Fibroblast of upper back skin (primary cell): ENCODE data around the gene PAEP.

Experiments
- DNase-seq: peaks from one replicate; pipeline ENCODE4 v3.0.0-alpha.2; 2013

The PAEP gene

DNA sequence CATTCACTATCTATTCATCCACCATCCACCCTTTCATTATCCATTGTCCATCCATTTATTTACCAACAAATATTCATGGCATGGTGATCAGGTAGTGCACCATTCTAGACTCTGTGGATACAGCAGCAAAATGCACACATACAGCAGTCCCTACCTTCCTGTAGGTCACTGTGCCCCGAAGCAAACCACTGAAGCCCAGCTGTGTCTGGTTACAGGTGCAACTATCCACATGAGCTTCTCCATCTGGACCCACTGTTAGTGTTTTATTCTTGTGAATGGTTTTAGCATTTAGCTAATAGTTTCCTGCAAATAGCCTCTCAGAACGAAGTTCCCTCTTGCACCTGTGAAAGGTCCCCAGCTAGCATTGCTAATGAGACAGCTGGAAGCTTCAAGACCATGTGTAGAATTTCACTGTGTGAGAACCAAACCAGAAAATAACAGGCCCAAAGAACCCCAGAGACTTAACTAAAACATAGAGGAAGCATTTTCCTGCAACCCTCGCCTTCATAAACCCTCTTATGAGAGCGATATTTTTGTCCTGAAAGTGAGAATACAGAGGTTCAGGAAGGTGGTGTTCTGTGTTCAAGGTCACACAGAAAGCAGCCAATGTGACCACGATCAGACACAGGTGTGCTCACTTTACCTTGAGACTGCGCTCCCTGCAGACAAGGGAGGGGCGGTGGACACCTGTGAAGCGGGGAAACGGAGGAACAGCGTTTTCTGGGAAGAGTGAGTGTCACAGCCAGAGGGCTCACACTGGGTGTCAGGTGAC is 18.5 kb downstream of the PAEP start:
- no peak for DNase-seq

DNA sequence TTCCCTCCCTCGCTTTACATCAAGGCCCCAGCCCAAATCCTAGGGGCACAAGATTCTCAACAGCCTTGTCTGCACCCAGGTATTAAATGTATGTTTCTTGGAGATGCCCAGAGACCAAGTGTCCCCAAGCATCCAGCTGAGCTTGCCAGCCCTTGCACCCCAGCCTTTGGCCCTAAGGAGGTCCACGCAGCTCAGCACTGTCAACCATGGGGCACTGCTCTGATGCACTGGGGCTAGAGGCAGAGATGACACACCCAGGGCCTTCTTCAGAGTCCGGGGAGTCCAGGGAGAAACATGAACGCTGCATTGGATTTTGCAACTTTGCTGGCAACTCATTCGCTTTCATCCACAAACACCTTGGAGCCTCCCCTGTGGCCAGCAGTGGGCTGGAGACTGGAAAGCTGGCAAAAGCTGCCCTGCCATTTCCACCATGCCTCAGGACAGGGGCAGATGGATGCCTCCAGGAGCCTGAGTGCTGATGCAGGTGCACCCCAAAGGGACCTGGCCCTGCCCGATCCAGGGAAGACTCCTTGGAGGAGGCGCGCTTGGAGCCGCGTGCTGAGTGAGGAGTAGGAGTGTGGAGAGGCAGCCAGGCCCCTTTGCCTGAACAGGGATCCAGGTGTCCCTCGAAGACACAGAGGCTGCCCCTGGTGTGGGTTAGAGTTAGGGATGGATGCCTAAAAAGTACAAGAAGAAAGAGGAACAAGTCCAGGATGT is 19.3 kb downstream of the PAEP start:
- no peak for DNase-seq

DNA sequence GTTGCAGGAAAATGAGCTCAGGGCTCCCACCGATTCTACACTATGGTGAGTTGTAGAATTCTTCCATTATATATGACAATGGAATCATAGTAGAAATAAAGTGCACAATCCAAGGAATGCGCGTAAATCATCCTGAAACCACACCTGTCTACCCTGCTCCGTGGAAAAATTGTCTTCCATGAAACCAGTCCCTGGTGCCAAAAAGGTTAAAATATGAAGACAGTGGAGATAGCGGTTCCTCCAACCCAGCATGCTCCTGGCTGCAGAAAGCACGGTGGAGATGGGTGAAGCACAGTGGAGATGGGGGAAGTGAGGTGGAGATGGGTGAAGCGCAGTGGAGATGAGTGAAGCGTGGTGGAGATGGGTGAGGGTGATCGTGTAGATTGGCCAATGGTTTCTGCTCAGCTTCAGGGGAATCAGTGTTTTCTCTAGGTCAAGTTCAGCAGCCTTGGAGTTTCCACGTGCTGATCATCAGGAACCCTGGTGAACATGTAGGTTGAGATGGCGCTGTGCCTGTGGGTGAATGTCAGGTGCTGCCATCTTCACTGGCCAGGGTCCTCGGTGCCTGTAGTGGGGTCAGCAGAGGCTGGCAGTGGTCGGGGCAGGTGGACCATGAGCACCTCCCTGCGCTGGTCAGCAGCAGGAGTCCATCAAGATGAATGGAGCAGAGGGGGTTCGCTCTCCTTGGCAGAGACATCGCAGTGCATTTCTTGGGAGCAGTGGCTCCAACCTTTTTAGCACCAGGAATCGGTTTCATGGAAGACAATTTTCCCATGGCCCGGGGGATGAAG is 20.3 kb downstream of the PAEP start:
- no peak for DNase-seq

DNA sequence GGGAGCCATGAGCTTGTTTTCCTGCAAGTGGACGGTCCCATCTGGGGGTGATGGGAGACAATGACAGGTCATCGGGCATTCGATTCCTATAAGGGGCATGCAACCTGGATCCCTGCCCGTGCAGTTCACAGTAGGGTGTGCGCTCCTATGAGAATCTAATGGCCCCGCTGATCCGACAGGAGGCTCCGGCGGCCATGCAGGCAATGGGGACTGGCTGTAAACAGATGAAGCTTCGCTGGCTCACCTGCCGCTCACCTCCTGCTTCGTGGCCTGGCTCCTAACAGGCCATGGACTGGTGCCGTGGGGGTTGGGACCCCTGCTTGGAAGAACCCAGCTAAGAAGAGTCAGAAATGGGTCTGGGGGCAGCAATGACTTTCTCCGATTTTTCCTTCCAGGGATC is 21.0 kb downstream of the PAEP start:
- no peak for DNase-seq

DNA sequence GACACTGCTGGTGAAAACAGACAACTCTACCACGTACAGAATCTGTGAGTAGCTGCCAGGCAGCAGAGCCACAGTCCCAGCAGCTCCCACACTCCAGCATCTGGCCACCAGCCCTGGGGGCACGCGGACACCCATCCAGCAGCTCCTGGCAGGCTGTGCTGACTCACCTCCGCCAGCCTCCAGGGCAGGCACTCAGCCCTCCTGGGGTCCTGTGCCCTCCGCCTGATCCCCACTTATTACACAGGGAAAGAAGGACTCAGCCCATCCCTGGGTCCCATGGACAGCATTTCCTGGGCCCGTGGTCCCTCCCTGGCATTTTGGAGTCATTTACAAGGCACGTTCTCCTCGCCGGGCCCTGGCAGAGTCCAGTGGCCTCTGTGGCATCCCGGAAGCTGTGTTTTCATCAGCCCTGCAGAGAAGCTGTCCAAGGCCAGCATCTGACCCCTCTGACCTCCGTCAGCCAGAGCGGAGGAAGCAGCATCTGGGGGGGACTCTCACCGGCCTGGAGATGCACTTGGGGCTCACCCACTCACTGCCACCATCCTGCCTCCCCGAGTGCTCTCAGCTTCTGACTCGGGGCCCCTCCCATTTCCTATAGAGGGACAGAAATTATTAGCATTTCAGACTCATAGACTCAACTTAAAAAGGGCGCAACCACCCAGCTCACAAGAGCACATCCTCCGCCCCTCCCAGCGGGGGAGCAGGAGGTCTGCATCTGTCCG is 21.6 kb downstream of the PAEP start:
- no peak for DNase-seq

DNA sequence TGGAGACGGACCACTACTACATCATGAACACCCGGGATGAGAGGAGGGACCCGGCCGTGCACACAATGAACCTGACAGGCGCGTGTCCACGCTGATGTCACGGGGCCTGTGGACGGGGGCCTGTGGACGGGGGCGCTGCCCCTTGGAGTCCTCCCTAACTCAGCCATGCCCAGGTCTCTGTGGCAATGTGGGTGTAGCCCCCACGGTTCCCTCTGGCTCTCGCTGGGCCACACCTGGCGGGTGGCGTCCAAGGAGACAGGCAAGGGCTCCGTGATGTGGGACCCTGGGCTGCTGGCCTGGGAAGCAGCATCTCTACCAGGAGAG is 22.1 kb downstream of the PAEP start:
- no peak for DNase-seq

DNA sequence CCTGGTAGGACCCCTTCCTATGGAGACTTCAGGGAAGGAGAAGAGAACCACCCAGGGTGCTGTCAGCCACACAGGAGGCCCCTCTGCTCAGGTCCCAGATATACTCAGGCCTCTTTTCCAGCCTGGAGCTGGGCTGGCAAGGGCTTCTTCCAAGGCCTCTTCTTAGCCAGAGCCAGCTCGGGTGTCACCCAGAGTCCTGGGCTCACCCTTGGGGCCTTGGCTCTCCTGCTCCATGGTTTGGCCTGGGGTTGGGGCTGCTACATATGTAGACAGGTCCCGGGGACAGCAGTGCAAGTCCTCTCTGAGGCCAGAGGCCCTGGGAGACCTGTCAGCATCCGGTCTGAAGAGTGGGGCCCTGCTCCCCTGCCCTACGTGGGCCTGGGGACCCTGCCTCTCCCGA is 22.8 kb downstream of the PAEP start:
- DNase-seq: no peak

DNA sequence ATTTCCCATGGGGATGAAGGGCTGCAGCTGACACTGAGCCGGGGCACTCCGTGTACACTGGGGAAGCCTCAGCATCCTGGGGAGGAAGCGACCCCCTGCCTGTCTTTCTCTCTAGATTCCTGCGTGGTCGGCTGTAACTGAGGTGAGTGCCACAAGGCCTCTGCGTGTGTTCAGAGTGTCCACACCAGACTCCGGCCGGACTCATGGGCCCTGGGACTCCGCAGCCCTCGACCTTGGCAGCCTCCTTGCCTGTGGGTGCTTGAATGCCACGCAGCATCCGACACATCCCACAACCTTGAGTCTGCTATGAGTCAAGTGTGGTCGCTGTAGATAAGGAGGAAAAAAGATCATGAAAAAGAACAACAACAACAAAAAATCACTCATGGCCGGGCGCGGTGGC is 23.4 kb downstream of the PAEP start:
- no peak for DNase-seq

DNA sequence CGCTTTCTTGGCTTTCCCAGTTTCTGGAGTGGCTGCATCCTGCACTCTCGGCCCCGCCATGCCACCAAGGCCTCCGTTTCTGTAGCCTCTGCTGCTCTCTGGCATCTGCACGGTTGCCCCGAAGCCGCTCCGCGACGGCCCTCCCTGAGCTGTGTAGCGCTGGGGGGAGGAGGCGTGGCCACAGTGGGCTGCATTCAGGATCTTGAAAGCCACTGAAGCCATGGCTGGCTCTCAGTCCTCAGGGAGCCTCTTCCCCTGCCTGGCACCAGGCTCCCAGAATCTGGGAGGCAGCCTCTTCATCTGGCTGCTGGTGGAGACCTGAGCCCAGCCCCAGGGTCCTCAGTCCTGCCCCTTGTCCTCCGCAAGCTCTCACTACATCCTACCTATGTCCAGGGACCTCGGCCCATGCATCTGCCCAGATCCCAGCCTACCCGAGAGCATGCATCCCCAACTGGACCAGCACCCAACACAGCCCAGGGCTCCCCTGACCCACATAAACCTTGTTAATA is 25.1 kb downstream of the PAEP start:
- no peak for DNase-seq

DNA sequence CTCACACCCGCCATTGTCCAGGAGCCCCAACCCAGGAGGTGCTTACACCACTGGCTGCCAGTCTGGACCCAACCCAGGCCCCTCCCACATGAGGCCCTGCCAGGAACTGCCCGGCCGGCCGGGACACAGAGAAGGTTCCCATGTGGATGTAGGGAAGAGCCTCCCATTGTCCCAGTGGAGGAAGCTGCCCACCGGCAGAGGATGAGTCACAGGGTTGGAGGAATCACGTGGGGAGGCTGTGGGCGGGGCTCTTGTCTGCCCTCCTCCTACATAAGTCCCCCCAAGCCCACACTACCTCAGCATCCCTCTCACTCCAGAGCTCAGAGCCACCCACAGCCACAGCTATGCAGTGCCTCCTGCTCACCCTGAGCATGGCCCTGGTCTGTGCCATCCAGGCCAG is 26.1 kb downstream of the PAEP start:
- no peak for DNase-seq

DNA sequence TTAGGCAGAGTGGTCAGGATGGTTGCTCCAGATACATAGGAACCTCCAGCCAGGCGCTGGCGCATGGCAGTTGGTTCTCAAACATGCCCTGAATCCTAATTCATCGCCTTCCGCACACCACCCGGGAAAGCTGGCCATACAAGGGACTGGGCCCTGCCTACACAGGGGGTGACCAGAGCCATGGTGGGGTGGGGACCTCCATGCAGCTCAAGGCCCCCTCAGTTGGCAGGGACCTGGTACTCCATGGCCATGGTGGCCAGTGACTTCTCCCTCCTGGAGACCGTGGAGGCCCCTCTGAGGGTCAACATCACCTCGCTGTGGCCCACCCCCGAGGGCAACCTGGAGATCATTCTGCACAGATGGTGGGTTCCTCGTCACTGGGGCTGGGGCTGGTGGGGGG is 26.8 kb downstream of the PAEP start:
- no peak for DNase-seq

DNA sequence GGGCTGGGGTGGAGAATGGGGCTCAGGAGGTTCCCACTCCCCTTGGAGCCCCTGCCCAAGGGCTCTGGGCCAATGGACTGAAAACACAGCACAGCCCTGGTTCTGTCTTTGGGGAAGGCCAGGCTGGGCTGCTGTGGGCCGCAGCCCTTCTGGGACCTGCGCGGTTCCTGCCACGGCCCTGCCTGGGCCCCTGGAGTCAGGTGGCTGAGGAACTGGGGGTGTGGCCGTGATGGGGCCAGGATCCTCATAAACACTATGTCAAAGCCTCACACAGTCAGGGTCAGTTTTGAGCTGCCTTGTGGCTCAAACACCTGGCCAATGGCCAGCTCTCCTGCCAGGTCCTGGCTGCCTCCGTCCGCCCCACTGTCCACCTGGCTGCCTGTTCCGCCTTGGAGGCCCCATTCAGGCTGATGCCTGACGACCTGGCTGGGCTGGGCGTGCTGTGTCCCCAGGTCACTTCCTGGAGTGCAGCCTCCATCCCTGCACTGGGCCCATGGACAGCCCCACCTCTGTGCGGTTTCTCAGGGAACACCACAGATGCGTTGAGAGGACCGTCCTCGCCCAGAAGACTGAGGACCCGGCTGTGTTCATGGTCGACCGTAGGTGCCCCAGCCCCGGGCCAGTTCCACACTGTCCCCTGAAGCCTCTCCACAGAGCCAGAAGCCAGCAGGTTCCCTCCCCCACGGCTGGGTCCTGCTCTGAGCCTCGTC is 27.5 kb downstream of the PAEP start:
- DNase-seq: no peak

DNA sequence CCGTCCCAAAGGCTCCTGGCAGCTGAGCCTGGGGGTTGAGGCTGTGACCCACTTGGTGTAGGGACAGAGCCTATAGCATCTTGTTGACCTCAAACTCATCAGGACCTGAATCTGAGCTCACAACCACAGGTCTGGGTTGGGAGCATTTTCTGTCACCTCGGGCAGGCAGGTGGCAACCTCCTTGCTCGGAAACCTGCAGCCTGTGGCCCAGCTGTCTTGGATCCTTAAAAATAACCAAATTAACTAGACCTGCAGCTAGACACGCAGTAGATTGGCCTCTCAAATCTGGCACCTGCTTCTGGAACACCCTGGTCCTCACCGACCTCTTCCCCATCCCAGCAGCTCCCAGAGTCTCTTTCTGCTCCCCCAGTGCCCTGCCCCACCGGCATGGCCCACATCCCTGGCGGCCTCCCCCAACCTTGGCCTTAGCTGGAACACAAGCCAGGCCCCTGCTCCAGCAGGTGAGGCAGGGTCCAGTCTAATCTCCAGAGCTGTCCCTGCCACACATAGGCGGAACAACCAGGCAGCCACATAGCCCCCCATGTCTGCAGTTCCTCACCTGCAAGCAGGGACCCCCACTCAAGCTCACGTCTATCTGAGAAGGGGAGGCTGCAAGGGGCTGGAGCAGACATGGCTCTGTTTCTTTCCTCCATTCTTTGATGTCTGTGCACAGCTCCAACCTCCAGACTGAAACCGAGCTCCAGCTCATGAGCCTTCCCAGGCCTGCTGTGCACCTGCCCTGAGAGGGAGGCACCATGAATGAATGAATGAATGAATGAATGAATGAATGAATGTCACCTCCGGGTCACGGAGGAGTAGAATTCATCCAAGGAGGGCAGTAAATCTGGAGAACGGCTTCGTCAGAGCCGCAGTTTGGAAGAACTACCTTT is 28.3 kb downstream of the PAEP start:
- no peak for DNase-seq

DNA sequence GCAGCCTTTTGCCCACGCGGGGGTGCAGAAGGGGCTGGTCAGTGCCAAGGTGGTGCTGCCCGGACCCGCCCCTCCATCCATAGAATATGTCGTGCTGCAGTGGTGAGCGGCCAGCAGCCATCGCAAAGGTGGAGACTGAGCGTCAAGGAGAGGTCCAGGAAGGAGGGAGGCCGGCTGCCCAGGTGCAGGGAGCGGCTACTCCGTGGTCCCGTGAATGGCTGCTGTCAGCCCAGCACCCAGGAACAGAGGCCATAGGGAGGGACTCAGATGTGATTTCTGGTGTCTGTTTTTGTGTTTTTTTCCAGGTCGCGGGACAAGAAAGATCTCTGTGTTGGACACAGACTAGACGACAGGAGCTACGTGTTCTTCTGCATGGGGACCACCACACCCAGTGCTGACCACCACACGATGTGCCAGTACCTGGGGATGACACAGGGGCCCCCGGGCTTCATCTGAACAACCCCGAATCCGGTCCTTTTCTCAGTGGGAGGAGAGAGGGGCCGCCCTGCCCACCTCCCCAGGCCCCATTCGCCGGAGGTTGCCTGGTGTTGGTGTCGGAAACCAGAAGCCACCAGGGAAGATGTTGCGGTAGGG is 29.0 kb downstream of the PAEP start:
- no peak for DNase-seq

DNA sequence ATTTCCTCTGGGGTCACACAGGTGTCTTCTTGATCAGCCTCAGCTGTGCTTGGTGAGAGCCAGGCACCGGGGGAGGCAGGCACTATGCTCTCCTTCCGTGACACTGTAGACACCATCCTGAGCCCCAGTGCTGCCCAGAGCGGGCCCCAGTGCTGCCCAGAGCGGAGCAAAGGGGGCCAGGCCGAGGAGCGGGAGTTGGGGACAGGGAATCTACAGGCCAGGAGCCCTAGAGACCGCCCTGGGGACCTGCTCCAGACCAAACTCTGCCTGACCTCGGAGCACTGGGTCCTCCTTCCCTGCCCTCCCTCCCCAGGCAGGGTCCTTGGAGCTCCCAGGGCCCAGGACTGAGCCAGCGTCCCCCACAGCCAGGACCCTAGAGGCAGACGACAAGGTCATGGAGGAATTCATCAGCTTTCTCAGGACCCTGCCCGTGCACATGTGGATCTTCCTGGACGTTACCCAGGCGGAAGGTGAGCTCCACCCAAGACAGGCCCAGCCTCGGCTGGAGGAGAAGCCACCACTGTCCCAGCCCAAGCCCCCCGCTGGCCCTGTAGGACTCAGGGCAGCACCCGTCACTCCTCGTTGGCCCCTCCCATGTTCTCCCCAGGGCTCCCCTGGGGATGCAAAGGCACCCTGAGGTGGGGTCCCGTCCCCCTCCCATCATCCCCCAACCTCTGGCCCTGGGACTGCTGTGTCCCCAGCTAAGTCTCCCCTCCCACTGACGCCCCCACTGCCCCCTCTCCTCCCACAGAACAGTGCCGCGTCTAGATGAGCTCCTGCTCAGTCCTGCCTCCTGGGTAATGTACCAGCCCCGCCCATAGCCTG is 30.2 kb downstream of the PAEP start:
- no peak for DNase-seq

DNA sequence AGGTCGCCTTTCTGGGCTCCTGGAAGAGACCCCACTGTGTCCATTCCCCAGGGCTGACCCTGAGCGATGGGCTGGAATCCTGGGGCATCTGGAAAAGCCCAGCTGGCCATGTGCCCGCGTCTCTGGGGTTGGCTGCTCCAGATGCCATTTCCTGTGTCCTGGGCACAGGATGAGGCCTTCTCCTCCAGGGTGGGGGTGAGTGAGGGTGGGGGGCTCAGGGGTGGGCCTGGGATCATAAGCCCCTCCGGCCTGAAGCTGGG is 30.7 kb downstream of the PAEP start:
- no peak for DNase-seq

DNA sequence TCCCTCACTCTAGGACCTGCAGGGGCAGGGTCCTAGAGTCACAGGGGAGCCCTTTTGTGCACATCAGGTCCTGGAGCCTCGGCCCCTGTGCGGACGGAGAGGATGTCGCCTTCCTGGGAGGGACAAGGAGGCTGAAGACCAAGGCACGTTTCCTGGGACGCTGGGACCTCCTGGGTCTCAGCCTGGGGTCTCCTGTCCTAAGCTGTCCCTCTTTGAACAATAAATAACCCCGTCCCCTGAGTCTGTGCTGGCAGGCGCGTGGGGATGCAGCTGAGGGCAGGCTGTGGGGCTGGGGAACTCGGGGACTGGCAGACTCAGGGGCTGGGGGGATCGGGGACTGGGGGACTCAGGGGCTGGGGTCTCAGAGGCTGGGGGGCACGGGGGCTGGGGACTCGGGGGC is 31.1 kb downstream of the PAEP start:
- DNase-seq: no peak

DNA sequence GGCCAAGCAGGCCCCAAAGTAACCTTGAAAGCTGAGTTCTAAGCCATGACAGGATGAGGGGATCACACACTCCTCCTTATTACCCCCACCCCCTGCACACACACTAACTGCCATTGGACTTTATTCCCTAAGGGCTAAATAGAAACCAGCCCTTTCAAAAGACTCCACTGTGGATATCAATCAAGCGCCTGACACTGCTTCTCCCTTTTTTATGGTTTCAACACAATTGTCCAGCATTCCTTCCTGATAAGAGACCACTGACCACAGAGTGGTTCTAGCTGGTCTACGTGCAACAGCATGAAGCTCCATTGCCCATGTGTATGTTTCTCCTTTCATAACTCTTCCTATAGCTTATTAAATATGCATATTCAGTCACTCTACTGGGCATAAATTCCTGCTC is 34.7 kb downstream of the PAEP start:
- DNase-seq: no peak

DNA sequence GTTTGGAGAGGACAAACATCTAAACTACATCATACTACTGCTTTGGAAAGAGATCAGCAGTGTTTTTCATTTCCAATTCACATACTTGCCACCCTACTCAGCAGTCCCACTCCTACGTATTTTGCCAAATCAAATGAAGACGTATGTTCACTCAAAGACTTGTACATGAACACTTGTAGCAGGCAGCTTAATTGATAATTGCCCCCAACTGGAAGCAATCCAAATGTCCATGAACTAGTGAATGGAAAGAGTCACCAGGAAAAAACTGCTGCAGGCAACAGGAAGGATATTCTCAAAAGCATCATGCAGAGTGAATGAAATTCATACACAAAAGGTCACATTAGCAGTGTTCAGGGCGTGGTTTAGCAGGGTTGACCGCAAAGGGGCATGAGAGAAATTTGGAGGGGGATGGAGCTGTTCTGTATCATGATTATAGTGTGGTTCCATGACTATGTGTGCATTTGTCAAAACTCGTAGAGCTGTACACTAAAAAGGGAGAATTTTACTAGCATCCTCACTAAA is 38.8 kb downstream of the PAEP start:
- DNase-seq: no peak

DNA sequence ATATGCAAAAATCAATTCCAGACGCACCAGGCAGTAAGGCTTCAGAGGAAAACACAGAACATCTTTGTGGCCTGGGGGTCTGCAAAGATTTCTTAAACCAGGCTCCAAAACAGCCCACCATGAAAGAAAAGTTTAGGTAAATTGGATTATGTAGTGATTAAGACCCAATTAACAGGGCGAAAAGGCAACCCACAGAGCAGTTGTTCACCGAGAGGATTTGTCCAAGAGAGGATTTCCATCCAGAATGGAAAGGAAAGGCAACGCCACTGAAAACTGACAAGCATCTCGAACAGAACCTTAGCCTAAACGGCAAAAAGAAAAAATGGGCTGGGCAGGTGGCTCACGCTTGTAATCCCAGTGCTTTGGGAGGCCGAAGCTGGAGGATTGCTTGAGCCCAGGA is 40.4 kb downstream of the PAEP start:
- no peak for DNase-seq
